Thyroid gland (tissue), 4 donors: ENCODE data around the gene DUSP7.

ENCODE experiments used
- POLR2A ChIP-seq, 2 donors: fragments of 450-650 bp; IDR thresholded peaks; one replicate each; pipeline ENCODE4 v1.6.1; 2017; ENCODE audit warnings: antibody characterized with exemption in 2 of 2, mild to moderate bottlenecking in 2 of 2, moderate library complexity in 1 of 2
- TF ChIP-seq, protein P1 (sequence below), 6 experiments: fragments of 200-600 bp in 3 of 6; fragments of 450-650 bp in 3 of 6; sonication (generic) in 3 of 6; IDR thresholded peaks; one replicate each; pipeline ENCODE4 v1.5.1; 2016 to 2019; ENCODE audit warnings: antibody characterized with exemption in 6 of 6, mild to moderate bottlenecking in 2 of 6, inconsistent platforms in 1 of 6, moderate library complexity in 1 of 6

DNA sequence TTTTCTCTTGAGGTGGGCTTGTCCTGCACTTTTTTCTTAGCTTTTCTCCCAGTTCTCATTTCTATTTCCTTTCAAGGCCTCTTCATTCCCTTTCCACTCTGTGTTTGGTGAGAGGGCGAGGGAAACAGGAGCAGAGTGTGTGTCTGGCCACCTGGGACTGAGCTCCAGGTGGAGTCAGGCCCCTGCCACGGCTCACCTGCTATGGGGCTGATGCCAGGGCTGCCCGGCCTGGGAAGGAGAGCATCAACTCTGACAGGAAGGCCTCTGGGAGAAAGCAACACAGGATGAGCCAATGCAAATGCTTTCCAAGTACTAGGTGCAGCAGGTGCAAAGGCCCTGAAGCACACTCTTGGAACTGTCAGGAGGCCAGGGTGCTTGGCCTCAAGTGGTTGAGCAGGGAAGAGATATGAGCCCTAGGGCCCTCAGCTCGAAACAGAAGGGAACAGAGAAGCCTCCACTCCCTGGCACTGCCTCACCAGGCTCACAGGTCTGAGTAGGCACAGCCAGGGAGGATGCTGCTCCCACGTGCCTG lies 27.3 kb upstream of the DUSP7 start:
- TF ChIP-seq, protein P1, sequence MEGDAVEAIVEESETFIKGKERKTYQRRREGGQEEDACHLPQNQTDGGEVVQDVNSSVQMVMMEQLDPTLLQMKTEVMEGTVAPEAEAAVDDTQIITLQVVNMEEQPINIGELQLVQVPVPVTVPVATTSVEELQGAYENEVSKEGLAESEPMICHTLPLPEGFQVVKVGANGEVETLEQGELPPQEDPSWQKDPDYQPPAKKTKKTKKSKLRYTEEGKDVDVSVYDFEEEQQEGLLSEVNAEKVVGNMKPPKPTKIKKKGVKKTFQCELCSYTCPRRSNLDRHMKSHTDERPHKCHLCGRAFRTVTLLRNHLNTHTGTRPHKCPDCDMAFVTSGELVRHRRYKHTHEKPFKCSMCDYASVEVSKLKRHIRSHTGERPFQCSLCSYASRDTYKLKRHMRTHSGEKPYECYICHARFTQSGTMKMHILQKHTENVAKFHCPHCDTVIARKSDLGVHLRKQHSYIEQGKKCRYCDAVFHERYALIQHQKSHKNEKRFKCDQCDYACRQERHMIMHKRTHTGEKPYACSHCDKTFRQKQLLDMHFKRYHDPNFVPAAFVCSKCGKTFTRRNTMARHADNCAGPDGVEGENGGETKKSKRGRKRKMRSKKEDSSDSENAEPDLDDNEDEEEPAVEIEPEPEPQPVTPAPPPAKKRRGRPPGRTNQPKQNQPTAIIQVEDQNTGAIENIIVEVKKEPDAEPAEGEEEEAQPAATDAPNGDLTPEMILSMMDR (IDR thresholded peaks at IDR 0.05): no peak
- no peak for TF ChIP-seq POLR2A (IDR thresholded peaks at IDR 0.05)
